HepG2 (cell line): ENCODE results near the gene PMS2. TPM values are rescaled to one million over a fixed set of nuclear protein-coding genes. Genes with fewer than 3 reads are reported as not detected.

Experiments
- AKNA ChIP-seq: sonication (generic); formaldehyde crosslinking; IDR thresholded peaks from 2 replicates; pipeline ENCODE4 v1.4.0; 2020; ENCODE audit warnings: missing genetic modification reagents, borderline replicate concordance
- CAMTA2 ChIP-seq: sonication (generic); formaldehyde crosslinking; IDR thresholded peaks from 2 replicates; pipeline ENCODE4 v1.4.0; 2020; ENCODE audit warnings: mild to moderate bottlenecking, missing genetic modification reagents, borderline replicate concordance
- CREB3 ChIP-seq: sonication (generic); formaldehyde crosslinking; IDR thresholded peaks from 2 replicates; pipeline ENCODE4 v1.5.0; 2020; ENCODE audit warnings: missing genetic modification reagents
- GATA4 ChIP-seq: sonication (generic); IDR thresholded peaks from 2 replicates; pipeline ENCODE4 v1.6.1; 2016; ENCODE audit warnings: antibody characterized with exemption, low read depth, borderline replicate concordance
- IRF9 ChIP-seq: sonication (generic); formaldehyde crosslinking; IDR thresholded peaks from 2 replicates; pipeline ENCODE4 v1.8.0; 2022; ENCODE audit warnings: missing genetic modification reagents, mild to moderate bottlenecking, borderline replicate concordance
- MXI1 ChIP-seq: IDR thresholded peaks from 3 replicates; pipeline ENCODE4 v1.6.1; 2012; ENCODE audit warnings: low read depth, low read length, inconsistent platforms, borderline replicate concordance
- NR1H2 ChIP-seq: sonication (generic); formaldehyde crosslinking; IDR thresholded peaks from 2 replicates; pipeline ENCODE4 v1.8.1; 2022; ENCODE audit warnings: low read depth, missing genetic modification reagents, borderline replicate concordance
- NRL ChIP-seq: sonication (generic); formaldehyde crosslinking; IDR thresholded peaks from 2 replicates; pipeline ENCODE4 v1.5.0; 2020; ENCODE audit warnings: missing genetic modification reagents, mild to moderate bottlenecking, moderate library complexity, borderline replicate concordance
- RFXAP ChIP-seq: sonication (generic); formaldehyde crosslinking; IDR thresholded peaks from 2 replicates; pipeline ENCODE4 v1.4.0; 2020; ENCODE audit warnings: missing genetic modification reagents, borderline replicate concordance
- SMYD3 ChIP-seq: sonication (generic); formaldehyde crosslinking; IDR thresholded peaks from 2 replicates; pipeline ENCODE4 v1.8.1; 2023; ENCODE audit warnings: mild to moderate bottlenecking, missing genetic modification reagents
- SP5 ChIP-seq: IDR thresholded peaks from 2 replicates; pipeline ENCODE4 v1.6.1; 2016; ENCODE audit warnings: low read depth, borderline replicate concordance
- THAP8 ChIP-seq: sonication (generic); formaldehyde crosslinking; IDR thresholded peaks from 2 replicates; pipeline ENCODE4 v1.5.1; 2020; ENCODE audit warnings: missing genetic modification reagents, mild to moderate bottlenecking, borderline replicate concordance
- ZBTB7A ChIP-seq: sonication (generic); formaldehyde crosslinking; IDR thresholded peaks from 2 replicates; pipeline ENCODE4 v1.8.0; 2022; ENCODE audit warnings: mild to moderate bottlenecking, missing genetic modification reagents
- ZMYM2 ChIP-seq: sonication (generic); formaldehyde crosslinking; IDR thresholded peaks from 2 replicates; pipeline ENCODE4 v1.8.0; 2022; ENCODE audit warnings: mild to moderate bottlenecking, missing genetic modification reagents
- ZNF296 ChIP-seq: sonication (generic); formaldehyde crosslinking; conservative IDR thresholded peaks from 2 replicates; pipeline ENCODE4 v1.5.0; 2020; ENCODE audit warnings: mild to moderate bottlenecking, missing genetic modification reagents
- ZNF432 ChIP-seq: sonication (generic); formaldehyde crosslinking; IDR thresholded peaks from 2 replicates; pipeline ENCODE4 v1.5.0; 2020; ENCODE audit warnings: missing genetic modification reagents, mild to moderate bottlenecking, borderline replicate concordance
- ZNF546 ChIP-seq: sonication (generic); formaldehyde crosslinking; conservative IDR thresholded peaks from 2 replicates; pipeline ENCODE4 v1.8.1; 2023; ENCODE audit warnings: mild to moderate bottlenecking, missing genetic modification reagents
- ZNF614 ChIP-seq: IDR thresholded peaks from 2 replicates; pipeline ENCODE4 v1.6.1; 2018; ENCODE audit warnings: missing biosample characterization, missing genetic modification reagents, inconsistent platforms, borderline replicate concordance
- ZNF703 ChIP-seq: sonication (generic); formaldehyde crosslinking; IDR thresholded peaks from 2 replicates; pipeline ENCODE4 v1.5.1; 2020; ENCODE audit warnings: missing genetic modification reagents, mild to moderate bottlenecking, moderate library complexity, borderline replicate concordance
- polyA plus RNA-seq, 8 experiments: library from polyadenylated mRNA; depleted of rRNA in 3 of 8; stranded (reverse) in 7 of 8; unstranded in 1 of 8; fragments of >200 nt; fragmentation: Illumina TruSeq in 4 of 8; extraction: Trizol in 4 of 8; gene quantifications; 2 replicates each; pipeline versions ENCODE4 v1.2.1 to v1.2.3, GENCODE V29; 2011 to 2016; ENCODE audit warnings: low read depth in 4 of 8, missing spikeins in 1 of 8, mixed read lengths in 1 of 8; ENCODE audit not compliant: insufficient read depth in 1 of 8
- total RNA-seq, 5 experiments: library from RNA; depleted of rRNA; stranded (reverse); fragments of >200 nt; fragmentation: Illumina TruSeq; extraction: Trizol; gene quantifications; 2 replicates each; pipeline ENCODE4 v1.2.3, GENCODE V29; 2016; ENCODE audit warnings: low read depth in 1 of 5

Gene PMS2
- total and polyA plus RNA-seq, 2 of the 13 experiments (the other 11 are each of a cell fraction or from before 2014, with no cell fraction given): 6.3 to 11.4 TPM

- TF ChIP-seq AKNA (CRISPR knock-in tag): peak; percentile 97
- peak; percentile 100 for TF ChIP-seq CREB3 (CRISPR knock-in tag)
- peak; percentile 60; the same call in 1 of the 2 replicates for TF ChIP-seq GATA4
- peak; percentile 96 for TF ChIP-seq SP5 (CRISPR knock-in tag)
- peak; percentile 95 for TF ChIP-seq RFXAP (CRISPR knock-in tag)
- peak; percentile 100 for TF ChIP-seq NRL
- TF ChIP-seq ZNF546 (CRISPR knock-in tag): peak; percentile 100
- TF ChIP-seq ZMYM2 (CRISPR knock-in tag): peak; percentile 82; the same call in 1 of the 2 replicates
- TF ChIP-seq THAP8 (CRISPR knock-in tag): peak; percentile 99
- TF ChIP-seq ZBTB7A: peak; percentile 98
- TF ChIP-seq MXI1: peak; percentile 97
- TF ChIP-seq ZNF432: no peak
- peak; percentile 73; the same call in 1 of the 2 replicates for TF ChIP-seq ZNF614
- peak; percentile 93 for TF ChIP-seq CAMTA2 (CRISPR knock-in tag)
- TF ChIP-seq ZNF703 (CRISPR knock-in tag): peak; percentile 98; the same call in 1 of the 2 replicates
- peak; percentile 98 for TF ChIP-seq NR1H2 (CRISPR knock-in tag)
- peak; percentile 88 for TF ChIP-seq ZNF296
- TF ChIP-seq SMYD3 (CRISPR knock-in tag): peak; percentile 97
- peak; percentile 100 for TF ChIP-seq IRF9 (CRISPR knock-in tag)
Measured at GRCh38 chr7:6008668-6009611, at the start of gene PMS2, which contains the start of gene AIMP2 (continued).
